Smooth muscle cell of the brain vasculature (primary cell): ENCODE results near the gene NKX6-1.

Experiments used
- DNase-seq: peaks from one replicate; pipeline ENCODE4 v3.0.0-alpha.2; 2012; ENCODE audit warnings: low read depth, low spot score

NKX6-1 gene

DNA sequence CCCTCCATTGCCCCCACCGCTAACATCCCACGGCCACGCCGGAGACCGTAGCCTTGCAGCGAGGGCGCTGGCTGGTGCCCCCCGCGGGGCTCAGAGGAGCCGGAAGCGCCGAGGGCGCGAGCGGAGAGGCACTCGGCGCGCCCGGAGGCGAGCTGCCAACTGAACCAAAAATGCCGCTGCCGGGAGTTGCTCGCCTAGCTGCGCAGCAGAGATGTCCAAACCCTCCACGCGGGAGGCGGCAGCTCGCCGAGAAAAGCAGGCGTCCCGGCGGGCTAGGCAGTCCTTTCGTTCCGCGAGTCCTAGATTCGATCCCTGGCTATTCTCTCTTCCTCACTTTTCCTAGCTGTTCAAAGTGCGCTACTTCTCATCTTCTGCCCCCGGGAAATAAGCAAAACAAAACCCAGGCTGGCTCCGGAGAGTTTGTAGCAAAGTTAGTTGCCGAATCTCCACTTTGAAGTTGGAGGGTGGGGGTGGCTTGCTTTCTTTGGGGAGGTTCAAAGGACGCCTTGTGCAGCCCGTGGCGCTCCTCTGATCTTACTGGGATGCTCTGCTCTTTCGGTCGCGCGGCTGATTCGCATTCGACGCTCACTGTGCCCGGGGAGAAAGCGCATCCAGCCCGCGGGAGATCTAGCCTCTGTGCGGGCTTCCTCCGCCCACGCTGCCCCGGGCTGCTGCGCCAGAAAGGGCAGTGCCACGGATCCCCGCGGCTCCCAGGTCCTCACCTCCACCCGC, 723 bp downstream of the NKX6-1 start:
- DNase-seq = no peak

DNA sequence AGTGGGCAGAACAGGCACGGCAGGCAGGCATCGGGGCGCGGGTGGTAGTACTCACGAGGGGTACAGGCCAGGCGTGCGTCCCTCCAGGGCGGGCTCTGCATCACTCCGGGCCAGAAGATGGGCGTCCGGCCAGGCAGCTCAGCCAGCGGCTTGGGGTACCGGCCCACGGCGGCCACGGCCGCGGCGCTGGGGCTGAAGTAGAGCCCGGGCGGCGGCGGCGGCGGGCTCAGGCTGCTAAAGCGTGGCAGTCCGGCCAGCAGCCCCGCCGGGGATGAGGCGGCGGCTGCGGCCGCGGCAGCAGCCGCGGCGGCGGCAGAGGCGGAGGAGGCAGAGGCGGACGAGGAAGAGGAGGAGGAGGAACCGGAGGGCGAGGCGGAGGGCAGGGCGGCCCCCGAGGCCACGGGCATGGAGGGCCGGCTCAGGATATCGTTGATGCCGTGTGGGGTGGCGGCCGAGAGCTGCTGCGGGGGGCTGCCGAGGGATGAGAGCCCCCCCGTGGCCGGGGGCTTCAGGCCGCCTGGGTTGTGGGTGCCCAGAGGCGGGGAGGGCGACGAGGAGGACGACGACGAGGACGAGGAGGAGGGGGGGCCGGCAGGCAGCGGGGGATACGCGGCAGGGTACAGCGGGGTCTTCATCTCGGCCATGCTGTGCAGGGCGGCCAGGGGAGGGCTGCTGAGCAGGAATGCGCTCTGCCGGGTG, 1.4 kb downstream of the NKX6-1 start:
- no peak for DNase-seq

GRCh38 chr4:84496706-84497503, 2.2 kb downstream of the NKX6-1 start:
- DNase-seq = no peak

GRCh38 chr4:84496331-84496705, 2.8 kb downstream of the NKX6-1 start:
- DNase-seq = no peak

DNA sequence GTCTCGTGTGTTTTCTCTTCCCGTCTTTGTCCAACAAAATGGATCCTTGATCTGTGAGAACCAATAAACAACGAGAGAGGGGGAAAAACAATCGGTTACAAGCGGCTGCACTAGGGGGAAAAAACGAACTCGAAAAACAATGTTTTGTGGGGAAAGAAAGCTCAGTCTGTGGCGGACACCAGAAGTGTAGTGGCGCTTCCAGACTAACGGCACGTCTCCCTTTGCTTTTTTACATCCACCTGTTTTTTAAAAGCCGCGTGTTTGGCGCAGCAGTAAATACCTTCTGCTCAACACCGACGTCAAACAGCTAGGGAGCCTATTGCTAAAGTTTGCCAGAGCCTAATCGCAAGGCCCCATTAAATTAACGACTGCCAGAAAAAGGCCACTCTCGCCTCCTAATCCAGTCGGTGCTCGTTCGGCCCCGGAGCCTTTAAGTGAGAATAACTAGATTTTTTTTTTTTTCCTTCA, 3.3 kb downstream of the NKX6-1 start:
- no peak for DNase-seq

DNA sequence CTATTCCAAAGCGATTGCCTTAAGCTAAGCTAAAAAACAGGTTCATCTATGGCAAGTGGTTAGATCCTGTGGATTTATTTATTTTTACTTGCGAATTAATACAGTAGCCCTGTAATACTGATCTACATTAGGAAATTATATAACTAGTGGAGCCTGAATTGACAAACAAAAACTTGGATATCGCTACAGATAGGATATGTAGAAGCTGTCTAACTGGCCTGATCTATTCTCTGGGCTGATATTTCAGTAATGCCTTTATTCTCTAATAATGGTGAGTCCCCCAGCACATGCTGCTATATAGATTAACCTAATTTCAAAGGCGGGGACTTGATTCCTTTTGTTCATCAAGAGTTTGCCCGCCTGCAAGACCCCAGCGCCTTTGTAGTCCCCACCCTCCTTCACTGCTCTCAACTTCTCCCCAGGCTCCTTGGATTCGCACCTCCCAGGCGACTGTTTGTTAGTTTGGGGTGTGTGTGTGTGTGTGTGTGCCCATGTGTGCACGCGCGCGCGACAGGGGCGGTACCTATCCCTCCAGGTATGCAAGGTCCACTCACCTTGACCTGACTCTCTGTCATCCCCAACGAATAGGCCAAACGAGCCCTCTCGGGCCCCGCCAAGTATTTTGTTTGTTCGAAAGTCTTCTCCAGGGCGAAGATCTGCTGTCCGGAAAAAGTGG, 3.8 kb downstream of the NKX6-1 start:
- DNase-seq = no peak

DNA sequence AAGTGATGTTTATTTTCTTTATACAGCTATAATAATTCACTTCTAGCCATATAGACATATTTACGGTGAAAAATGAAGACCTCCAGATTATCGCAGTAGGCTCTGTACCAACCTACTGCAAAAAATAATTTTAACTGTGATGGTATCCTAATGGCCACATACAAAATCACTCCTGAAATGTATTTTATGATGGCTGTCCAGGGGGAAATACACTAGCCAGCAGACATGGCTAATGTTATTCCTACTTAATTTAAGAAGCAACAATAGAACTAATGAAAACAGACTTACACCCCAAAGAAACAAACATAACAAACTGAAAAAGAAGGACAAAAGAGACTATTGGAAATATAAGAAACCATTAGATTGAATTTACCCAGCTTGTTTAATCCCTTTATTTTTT, 4.6 kb downstream of the NKX6-1 start:
- no peak for DNase-seq

GRCh38 chr4:84494076-84494475, 5.0 kb downstream of the NKX6-1 start:
- no peak for DNase-seq

GRCh38 chr4:84493092-84493850, 5.8 kb downstream of the NKX6-1 start:
- DNase-seq = no peak

DNA sequence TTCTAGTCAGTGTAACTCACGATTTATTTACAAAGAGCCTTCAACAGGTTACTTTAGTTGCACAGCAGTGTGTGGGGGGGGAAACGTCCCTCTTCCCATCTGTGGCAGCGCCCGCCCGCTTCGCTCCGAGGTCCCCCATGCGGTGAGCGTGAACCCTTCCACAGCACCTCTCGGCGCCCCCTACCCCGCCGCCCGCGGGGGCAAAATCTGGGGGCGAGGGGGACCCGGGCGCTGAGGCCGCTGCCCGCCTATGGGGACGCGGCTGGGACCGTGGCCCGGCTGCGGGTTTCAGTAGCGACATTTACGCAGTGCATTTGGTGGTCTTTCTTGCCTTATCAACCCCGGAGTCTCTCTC, 6.4 kb downstream of the NKX6-1 start:
- no peak for DNase-seq

DNA sequence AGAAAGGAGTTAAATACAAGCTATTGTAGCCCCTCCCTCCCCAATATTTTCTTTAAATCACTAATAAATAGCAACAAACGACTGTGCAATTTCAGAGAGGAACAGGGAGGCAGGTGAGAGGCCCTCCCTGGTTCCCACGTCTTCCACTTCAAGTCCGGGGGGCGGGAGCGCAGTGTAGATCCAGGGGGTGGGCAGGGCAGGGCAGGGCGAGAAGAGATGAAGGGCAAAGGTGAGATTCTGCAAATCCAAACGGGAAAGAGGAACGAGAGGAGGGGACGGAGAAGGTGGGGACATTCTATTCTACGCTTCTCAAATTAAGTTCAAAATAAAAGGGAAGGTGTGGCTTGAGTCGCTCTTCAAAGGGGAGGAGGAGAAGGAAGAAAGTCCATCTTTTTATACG, 6.8 kb downstream of the NKX6-1 start:
- DNase-seq = no peak

- no peak for DNase-seq
Measured at GRCh38 chr4:84491481-84491880, 7.6 kb downstream of the NKX6-1 start.

DNA sequence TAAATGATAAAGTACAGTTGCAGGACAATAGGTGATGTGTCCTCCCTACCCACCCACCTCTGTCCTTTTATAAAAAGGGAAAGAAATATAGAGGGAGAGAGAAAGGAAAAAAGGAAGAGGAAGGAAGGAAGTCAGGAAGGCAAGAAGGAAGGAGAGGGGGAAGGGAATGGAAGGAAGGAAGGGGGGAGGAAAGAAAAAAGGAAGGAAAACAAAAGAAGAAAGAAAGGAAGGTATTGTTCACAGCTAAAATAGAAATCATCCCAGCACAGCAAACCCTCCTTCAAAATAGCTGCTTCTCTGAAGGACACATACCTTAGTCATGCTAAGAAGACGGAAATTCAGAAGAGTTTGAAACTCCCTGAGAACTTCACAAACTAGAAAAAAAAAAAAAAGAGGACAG, 8.4 kb downstream of the NKX6-1 start:
- no peak for DNase-seq

- no peak for DNase-seq
Measured at GRCh38 chr4:84484236-84484635, 14.9 kb downstream of the NKX6-1 start.

- DNase-seq = no peak
Measured at GRCh38 chr4:84483688-84484087, 15.4 kb downstream of the NKX6-1 start.

DNA sequence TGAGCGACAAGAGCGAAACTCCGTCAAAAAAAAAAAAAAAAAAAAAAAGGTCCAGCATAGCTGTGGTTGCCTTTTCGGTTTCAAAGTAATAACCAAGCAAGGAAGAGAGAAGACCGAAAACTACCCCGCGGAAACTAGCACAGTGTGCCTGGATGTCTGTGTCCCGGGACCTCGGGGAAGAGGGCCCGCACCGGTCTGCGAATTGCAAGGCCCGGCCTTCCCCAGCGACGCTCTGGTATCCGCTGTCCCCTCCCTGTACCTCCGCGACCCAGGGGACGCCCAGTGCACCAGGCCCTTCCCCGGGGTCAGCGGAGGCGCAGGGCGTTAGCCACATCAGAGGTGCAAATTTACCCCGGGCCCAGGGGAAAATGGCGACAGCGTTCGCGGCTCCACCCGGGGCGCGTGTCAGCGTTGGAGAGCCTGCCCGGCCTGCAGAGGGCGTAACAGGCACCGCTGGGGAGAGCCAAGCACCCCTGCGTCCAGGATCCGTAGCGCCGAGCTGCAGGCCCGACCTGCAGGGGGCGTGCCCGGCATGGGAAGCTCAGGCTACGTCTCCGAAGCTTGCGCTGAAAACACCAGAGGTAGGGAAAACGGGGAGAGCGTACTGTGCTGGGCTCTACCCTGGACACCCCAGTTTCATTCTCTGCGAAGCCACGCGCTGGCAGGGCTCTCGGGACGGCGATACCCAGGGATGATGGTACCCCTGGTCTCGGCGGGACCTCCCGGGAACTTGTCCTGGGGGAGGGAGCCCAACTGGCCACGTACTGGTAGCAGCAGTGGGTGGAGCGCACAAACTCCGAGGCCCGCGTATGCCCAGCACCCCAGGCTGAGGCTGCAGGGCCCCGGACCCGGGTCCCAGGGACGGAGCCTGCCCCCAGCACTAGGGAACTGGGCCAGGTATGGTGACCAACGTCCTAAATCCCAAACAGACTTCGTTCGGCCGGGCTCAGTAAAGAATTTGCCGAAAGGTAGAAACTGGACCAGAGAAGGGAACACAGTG, 16.2 kb downstream of the NKX6-1 start:
- DNase-seq = no peak

- DNase-seq = no peak
Measured at GRCh38 chr4:84481860-84482245, 17.2 kb downstream of the NKX6-1 start.

- DNase-seq = no peak
Measured at GRCh38 chr4:84481077-84481859, 17.8 kb downstream of the NKX6-1 start.

DNA sequence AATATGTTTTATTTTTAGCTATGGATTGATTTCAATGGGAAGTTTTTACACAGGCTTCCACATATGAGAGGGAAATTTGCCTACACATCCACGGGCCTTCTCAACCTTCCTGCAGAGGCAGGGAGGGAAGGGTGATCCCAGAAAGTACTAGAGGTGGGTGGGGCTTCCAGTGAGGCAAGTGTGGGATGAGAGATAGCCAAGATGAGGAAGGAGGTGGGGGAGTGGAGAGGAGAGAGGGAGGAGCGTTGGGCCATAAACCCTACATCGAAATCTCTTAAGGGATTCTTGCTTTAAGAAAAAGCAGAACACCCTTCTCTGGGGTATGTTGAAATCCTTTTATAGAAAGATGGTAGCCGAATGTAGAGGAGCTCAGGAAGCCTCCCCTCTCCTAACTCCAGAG, 19.0 kb downstream of the NKX6-1 start:
- DNase-seq = no peak
